Stimulated activated CD8-positive, alpha-beta memory T cell treated with anti-CD3 and anti-CD28 coated beads, Interleukin-2, amount 100 ng/mL, for 1 hour (primary cell): ENCODE measurements around the gene FKTN.
"Not testable (repeated sequence)": the region's sequence is repeated elsewhere in the genome, so short reads cannot be mapped to it uniquely, and the experiment has no call there.

Source experiments
- DNase-seq, 2 donors: peaks; one replicate each; pipeline ENCODE4 v3.0.0-alpha.2; 2020; ENCODE audit warnings: low read depth in 2 of 2

FKTN gene

GRCh38 chr9:105557804-105558610 is at the start of gene FKTN:
Gene FKTN, plus strand, starts transcription at chr9:105558131. Its CDS starts 16,902 bp downstream, at chr9:105575033.
- DNase-seq = peak; percentile 58 to 60

- DNase-seq = no peak
These were observed 49.4 kb upstream of the FKTN start for GRCh38 chr9:105508530-105508929.

- no peak for DNase-seq
These were observed 47.9 kb upstream of the FKTN start for GRCh38 chr9:105510024-105510423.

GRCh38 chr9:105511446-105511845 is 46.5 kb upstream of the FKTN start:
- DNase-seq = no peak

GRCh38 chr9:105515811-105516413 is 42.0 kb upstream of the FKTN start:
- no peak for DNase-seq

GRCh38 chr9:105519710-105520369 is 38.1 kb upstream of the FKTN start:
- DNase-seq = peak in 1 of 2 donors; percentile 4

- DNase-seq = not testable (repeated sequence)
These were observed 36.9 kb upstream of the FKTN start for GRCh38 chr9:105520992-105521391.

GRCh38 chr9:105522618-105523385 is 35.1 kb upstream of the FKTN start:
- not testable (repeated sequence) for DNase-seq

GRCh38 chr9:105531530-105531929 is 26.4 kb upstream of the FKTN start:
- DNase-seq = no peak

- no peak for DNase-seq
These were observed 21.8 kb upstream of the FKTN start for GRCh38 chr9:105535920-105536668.

- DNase-seq = no peak
These were observed 18.5 kb upstream of the FKTN start for GRCh38 chr9:105539452-105539851.

GRCh38 chr9:105541838-105542237 is 16.1 kb upstream of the FKTN start:
- DNase-seq = no peak

GRCh38 chr9:105554042-105554441 is 3.9 kb upstream of the FKTN start:
- no peak for DNase-seq

- DNase-seq = no peak
These were observed 14.5 kb downstream of the FKTN start for GRCh38 chr9:105572455-105572854.

- DNase-seq = not testable (repeated sequence)
These were observed 22.0 kb downstream of the FKTN start for GRCh38 chr9:105579952-105580351.

GRCh38 chr9:105581550-105581949 is 23.6 kb downstream of the FKTN start:
- DNase-seq = not testable (repeated sequence)

- DNase-seq = no peak
These were observed 35.2 kb downstream of the FKTN start for GRCh38 chr9:105593145-105593544.

- DNase-seq = no peak
These were observed 51.0 kb downstream of the FKTN start for GRCh38 chr9:105608721-105609598.

- DNase-seq = no peak
These were observed 63.1 kb downstream of the FKTN start for GRCh38 chr9:105621001-105621400.

- no peak for DNase-seq
These were observed 67.2 kb downstream of the FKTN start for GRCh38 chr9:105625088-105625487.
